HG03342 (cell line): ENCODE measurements around the gene FHAD1.
"Not testable (repeated sequence)": the region's sequence is repeated elsewhere in the genome, so short reads cannot be mapped to it uniquely, and the experiment has no call there.

Experiments used
- ATAC-seq: cut with Tn5 transposase; IDR thresholded peaks from one replicate; pipeline ENCODE4 v1.9.1; 2021; ENCODE audit warnings: mild to moderate bottlenecking, moderate library complexity; ENCODE audit not compliant: unreplicated experiment

The FHAD1 gene

GRCh38 chr1:15412175-15412800 lies 165.3 kb downstream of the FHAD1 start:
- no peak for ATAC-seq

- no peak for ATAC-seq
Measured at GRCh38 chr1:15412843-15413242, 165.8 kb downstream of the FHAD1 start.

- ATAC-seq, result no peak
Measured at GRCh38 chr1:15413563-15414444, 166.8 kb downstream of the FHAD1 start.

GRCh38 chr1:15414445-15414983 lies 167.5 kb downstream of the FHAD1 start:
- ATAC-seq, result no peak

- ATAC-seq, result peak; percentile 45
Measured at GRCh38 chr1:15417059-15417934, 170.3 kb downstream of the FHAD1 start.

GRCh38 chr1:15418806-15419515 lies 171.9 kb downstream of the FHAD1 start:
- no peak for ATAC-seq

- no peak for ATAC-seq
Measured at GRCh38 chr1:15420853-15421465, 173.9 kb downstream of the FHAD1 start.

- ATAC-seq, result no peak
Measured at GRCh38 chr1:15422871-15423270, 175.8 kb downstream of the FHAD1 start.

- ATAC-seq, result no peak
Measured at GRCh38 chr1:15423355-15424077, 176.5 kb downstream of the FHAD1 start.

- no peak for ATAC-seq
Measured at GRCh38 chr1:15424146-15424667, 177.2 kb downstream of the FHAD1 start.

GRCh38 chr1:15424981-15425380 lies 178.0 kb downstream of the FHAD1 start:
- ATAC-seq, result no peak

- ATAC-seq, result no peak
Measured at GRCh38 chr1:15425521-15425920, 178.5 kb downstream of the FHAD1 start.

- ATAC-seq, result no peak
Measured at GRCh38 chr1:15425958-15426357, 178.9 kb downstream of the FHAD1 start.

- ATAC-seq, result no peak
Measured at GRCh38 chr1:15426492-15427279, 179.7 kb downstream of the FHAD1 start.

- ATAC-seq, result no peak
Measured at GRCh38 chr1:15427280-15427666, 180.2 kb downstream of the FHAD1 start.

- not testable (repeated sequence) for ATAC-seq
Measured at GRCh38 chr1:15428252-15428651, 181.2 kb downstream of the FHAD1 start.

- no peak for ATAC-seq
Measured at GRCh38 chr1:15428815-15429435, 181.9 kb downstream of the FHAD1 start.

- ATAC-seq, result no peak
Measured at GRCh38 chr1:15429701-15430149, 182.7 kb downstream of the FHAD1 start.
